ENCODE data around the gene C4orf51. TPM values are rescaled to one million over a fixed set of nuclear protein-coding genes. Genes with fewer than 3 reads are reported as not detected.

Gene C4orf51
- polyA plus RNA-seq, 1 of the 3 experiments (the other 2 are of a cell fraction): not detected

DNA sequence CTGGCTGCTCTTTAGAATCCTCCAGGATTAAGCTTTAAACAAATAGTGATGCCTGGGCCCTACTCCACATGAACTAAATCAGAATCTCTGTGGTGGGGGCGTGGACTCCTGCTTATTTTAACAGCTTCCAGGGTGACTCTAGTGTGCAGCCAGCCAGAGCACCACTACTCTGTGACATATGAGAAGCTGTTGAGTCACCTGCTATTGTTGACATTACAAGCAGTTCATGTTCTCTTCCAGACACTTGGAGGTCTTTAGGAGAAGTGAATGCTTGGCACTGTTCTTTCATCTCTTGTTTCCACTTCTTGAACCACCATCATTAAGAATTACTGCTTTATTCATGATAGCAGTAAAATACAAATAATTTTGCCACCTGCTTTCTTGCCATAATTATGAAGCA, 426 bp upstream of the C4orf51 start:
- POLR2A ChIA-PET: no interaction called here
- CTCF ChIA-PET: no interaction called here

More for the DNA sequence above, 426 bp upstream of the C4orf51 start:
- Histone ChIP-seq H3K36me3 (replicated peaks in 1 of 2; ENCODE audit: control insufficient read depth in 1 of 2, insufficient read depth in 2 of 2, low read length in 1 of 2) (no peaks in the 10 kb centered on the region), H3K4me3 (ENCODE audit: low read depth in 2 of 2, low read length in 1 of 2) (no peak overlapping the region), H3K9me3 (no peaks in the 10 kb centered on the region), H3F3A (replicated peaks; ENCODE audit: insufficient read depth) (peaks cover 12% of the 10 kb centered on the region), H3K4me1 (ENCODE audit: control insufficient read depth in 1 of 2, insufficient read depth in 2 of 2, low read depth in 1 of 2, low read length in 1 of 2) (peaks cover 0 to 12% of the 10 kb centered on the region in 2 experiments; a peak in 1 of 4 replicates), H3K9ac (no peak overlapping the region), H3K79me2 (ENCODE audit: insufficient read depth) (no peaks in the 10 kb centered on the region), H3K9me2 (no peaks in the 10 kb centered on the region), H3K4me2 (no peak overlapping the region), H4K20me1 (ENCODE audit: insufficient read depth) (no peaks in the 10 kb centered on the region), H2AFZ (ENCODE audit: low read depth) (no peak overlapping the region), H3K27ac (ENCODE audit: low read depth in 2 of 2, low read length in 1 of 2) (peak overlapping the region in 1 of 2 experiments; percentile 55; a peak in 2 of 4 replicates), H3K27me3 (ENCODE audit: insufficient read depth) (no peaks in the 10 kb centered on the region)
- TF ChIP-seq YY1 (IDR thresholded peaks at IDR 0.05; ENCODE audit: low read depth) (no peak), TCF12 (IDR thresholded peaks at IDR 0.05) (peak; percentile 43; the same call in 1 of the 2 replicates), NFIC (IDR thresholded peaks at IDR 0.05; ENCODE audit: borderline replicate concordance) (no peak), TEAD4 (IDR thresholded peaks at IDR 0.05; ENCODE audit: borderline replicate concordance, insufficient read depth) (no peak), NRF1 (IDR thresholded peaks at IDR 0.05; ENCODE audit: low read depth, low read length) (no peak), GATA2 (CRISPR knock-in tag; IDR thresholded peaks at IDR 0.05) (no peak), JUND (IDR thresholded peaks at IDR 0.05) (peak; percentile 21; the same call in 1 of the 2 replicates), RXRA (IDR thresholded peaks at IDR 0.05; ENCODE audit: borderline replicate concordance, low read depth) (no peak), POLR2AphosphoS5 (IDR thresholded peaks at IDR 0.05; ENCODE audit: low read depth, low read length) (no peak), FOSL2 (IDR thresholded peaks at IDR 0.05; ENCODE audit: borderline replicate concordance, low read depth) (peak; percentile 59; the same call in 1 of the 2 replicates), CHD2 (IDR thresholded peaks at IDR 0.05; ENCODE audit: low read length, partially characterized antibody) (no peak)
- TF ChIP-seq, protein P1, sequence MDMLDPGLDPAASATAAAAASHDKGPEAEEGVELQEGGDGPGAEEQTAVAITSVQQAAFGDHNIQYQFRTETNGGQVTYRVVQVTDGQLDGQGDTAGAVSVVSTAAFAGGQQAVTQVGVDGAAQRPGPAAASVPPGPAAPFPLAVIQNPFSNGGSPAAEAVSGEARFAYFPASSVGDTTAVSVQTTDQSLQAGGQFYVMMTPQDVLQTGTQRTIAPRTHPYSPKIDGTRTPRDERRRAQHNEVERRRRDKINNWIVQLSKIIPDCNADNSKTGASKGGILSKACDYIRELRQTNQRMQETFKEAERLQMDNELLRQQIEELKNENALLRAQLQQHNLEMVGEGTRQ (IDR thresholded peaks at IDR 0.05; ENCODE audit: borderline replicate concordance, low read depth, low read length): no peak
- TF ChIP-seq, protein P2, sequence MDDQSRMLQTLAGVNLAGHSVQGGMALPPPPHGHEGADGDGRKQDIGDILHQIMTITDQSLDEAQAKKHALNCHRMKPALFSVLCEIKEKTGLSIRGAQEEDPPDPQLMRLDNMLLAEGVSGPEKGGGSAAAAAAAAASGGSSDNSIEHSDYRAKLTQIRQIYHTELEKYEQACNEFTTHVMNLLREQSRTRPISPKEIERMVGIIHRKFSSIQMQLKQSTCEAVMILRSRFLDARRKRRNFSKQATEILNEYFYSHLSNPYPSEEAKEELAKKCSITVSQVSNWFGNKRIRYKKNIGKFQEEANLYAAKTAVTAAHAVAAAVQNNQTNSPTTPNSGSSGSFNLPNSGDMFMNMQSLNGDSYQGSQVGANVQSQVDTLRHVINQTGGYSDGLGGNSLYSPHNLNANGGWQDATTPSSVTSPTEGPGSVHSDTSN (IDR thresholded peaks at IDR 0.05): 0 out of 2 replicates have a peak, but pooled peaks have one; percentile 19
- TF ChIP-seq, protein P3, sequence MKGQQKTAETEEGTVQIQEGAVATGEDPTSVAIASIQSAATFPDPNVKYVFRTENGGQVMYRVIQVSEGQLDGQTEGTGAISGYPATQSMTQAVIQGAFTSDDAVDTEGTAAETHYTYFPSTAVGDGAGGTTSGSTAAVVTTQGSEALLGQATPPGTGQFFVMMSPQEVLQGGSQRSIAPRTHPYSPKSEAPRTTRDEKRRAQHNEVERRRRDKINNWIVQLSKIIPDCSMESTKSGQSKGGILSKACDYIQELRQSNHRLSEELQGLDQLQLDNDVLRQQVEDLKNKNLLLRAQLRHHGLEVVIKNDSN (IDR thresholded peaks at IDR 0.05; ENCODE audit: borderline replicate concordance, low read depth): no peak
- TF ChIP-seq, protein P4, sequence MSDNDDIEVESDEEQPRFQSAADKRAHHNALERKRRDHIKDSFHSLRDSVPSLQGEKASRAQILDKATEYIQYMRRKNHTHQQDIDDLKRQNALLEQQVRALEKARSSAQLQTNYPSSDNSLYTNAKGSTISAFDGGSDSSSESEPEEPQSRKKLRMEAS (IDR thresholded peaks at IDR 0.05; ENCODE audit: low read depth): no peak
- TF ChIP-seq, protein P5, sequence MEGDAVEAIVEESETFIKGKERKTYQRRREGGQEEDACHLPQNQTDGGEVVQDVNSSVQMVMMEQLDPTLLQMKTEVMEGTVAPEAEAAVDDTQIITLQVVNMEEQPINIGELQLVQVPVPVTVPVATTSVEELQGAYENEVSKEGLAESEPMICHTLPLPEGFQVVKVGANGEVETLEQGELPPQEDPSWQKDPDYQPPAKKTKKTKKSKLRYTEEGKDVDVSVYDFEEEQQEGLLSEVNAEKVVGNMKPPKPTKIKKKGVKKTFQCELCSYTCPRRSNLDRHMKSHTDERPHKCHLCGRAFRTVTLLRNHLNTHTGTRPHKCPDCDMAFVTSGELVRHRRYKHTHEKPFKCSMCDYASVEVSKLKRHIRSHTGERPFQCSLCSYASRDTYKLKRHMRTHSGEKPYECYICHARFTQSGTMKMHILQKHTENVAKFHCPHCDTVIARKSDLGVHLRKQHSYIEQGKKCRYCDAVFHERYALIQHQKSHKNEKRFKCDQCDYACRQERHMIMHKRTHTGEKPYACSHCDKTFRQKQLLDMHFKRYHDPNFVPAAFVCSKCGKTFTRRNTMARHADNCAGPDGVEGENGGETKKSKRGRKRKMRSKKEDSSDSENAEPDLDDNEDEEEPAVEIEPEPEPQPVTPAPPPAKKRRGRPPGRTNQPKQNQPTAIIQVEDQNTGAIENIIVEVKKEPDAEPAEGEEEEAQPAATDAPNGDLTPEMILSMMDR (IDR thresholded peaks at IDR 0.05): no peak
- WGBS (ENCODE audit: low lambda C conversion rate): no CpG with 5 or more reads among the region's 1 CpG
- DNase-seq: no peak
